Fibroblast of mammary gland (primary cell): ENCODE measurements around the gene SPACA7.

ENCODE experiments used
- DNase-seq: peaks from one replicate; pipeline ENCODE4 v3.0.0-alpha.2; 2010; ENCODE audit warnings: low read depth
- H3K4me3 ChIP-seq: 2 replicates; pipeline ENCODE4 v1.5.1; 2011; ENCODE audit warnings: low read depth, mild to moderate bottlenecking, low read length, moderate library complexity; ENCODE audit not compliant: control insufficient read depth
- CTCF ChIP-seq: conservative IDR thresholded peaks from 2 replicates; pipeline ENCODE4 v1.5.1; 2011; ENCODE audit warnings: low read depth, low read length, inconsistent platforms; ENCODE audit not compliant: control insufficient read depth, insufficient read depth

Gene SPACA7

GRCh38 chr13:112473818-112474217, 97.7 kb downstream of the SPACA7 start:
- TF ChIP-seq CTCF: no peak
- no peak overlapping the region for H3K4me3 ChIP-seq
- DNase-seq: no peak

- no peak overlapping the region for H3K4me3 ChIP-seq
- DNase-seq: no peak
- no peak for TF ChIP-seq CTCF
Measured at GRCh38 chr13:112474869-112475268, 98.7 kb downstream of the SPACA7 start.

GRCh38 chr13:112475889-112476288, 99.7 kb downstream of the SPACA7 start:
- TF ChIP-seq CTCF: no peak
- no peak overlapping the region for H3K4me3 ChIP-seq
- no peak for DNase-seq

- no peak for TF ChIP-seq CTCF
- no peak overlapping the region for H3K4me3 ChIP-seq
- no peak for DNase-seq
Measured at GRCh38 chr13:112477070-112477619, 101.0 kb downstream of the SPACA7 start.

GRCh38 chr13:112479389-112479788, 103.2 kb downstream of the SPACA7 start:
- DNase-seq: no peak
- no peak for TF ChIP-seq CTCF
- no peak overlapping the region for H3K4me3 ChIP-seq

GRCh38 chr13:112481458-112481857, 105.3 kb downstream of the SPACA7 start:
- DNase-seq: peak; percentile 15
- no peak for TF ChIP-seq CTCF
- H3K4me3 ChIP-seq: no peak overlapping the region

GRCh38 chr13:112483299-112483698, 107.1 kb downstream of the SPACA7 start:
- H3K4me3 ChIP-seq: no peak overlapping the region
- TF ChIP-seq CTCF: no peak
- no peak for DNase-seq
